Stimulated activated CD4-positive, alpha-beta T cell treated with anti-CD3 and anti-CD28 coated beads, Interleukin-4, amount 100 ng/mL, for 48 hours (primary cell): Measurements from ENCODE around the gene TRERF1.
A peak's percentile ranks its signal among the peaks of the same experiment; 100 is the strongest.
"Not testable (repeated sequence)": the region's sequence is repeated elsewhere in the genome, so short reads cannot be mapped to it uniquely, and the experiment has no call there.

Experiments
- DNase-seq, 2 donors: peaks; one replicate each; pipeline ENCODE4 v3.0.0-alpha.2; 2020; ENCODE audit warnings: low read depth in 2 of 2

The TRERF1 gene

GRCh38 chr6:42194056-42194455, 257.7 kb downstream of the TRERF1 start:
- DNase-seq = no peak

GRCh38 chr6:42193491-42193894, 258.2 kb downstream of the TRERF1 start:
- DNase-seq = no peak

GRCh38 chr6:42192385-42192784, 259.3 kb downstream of the TRERF1 start:
- not testable (repeated sequence) for DNase-seq

DNA sequence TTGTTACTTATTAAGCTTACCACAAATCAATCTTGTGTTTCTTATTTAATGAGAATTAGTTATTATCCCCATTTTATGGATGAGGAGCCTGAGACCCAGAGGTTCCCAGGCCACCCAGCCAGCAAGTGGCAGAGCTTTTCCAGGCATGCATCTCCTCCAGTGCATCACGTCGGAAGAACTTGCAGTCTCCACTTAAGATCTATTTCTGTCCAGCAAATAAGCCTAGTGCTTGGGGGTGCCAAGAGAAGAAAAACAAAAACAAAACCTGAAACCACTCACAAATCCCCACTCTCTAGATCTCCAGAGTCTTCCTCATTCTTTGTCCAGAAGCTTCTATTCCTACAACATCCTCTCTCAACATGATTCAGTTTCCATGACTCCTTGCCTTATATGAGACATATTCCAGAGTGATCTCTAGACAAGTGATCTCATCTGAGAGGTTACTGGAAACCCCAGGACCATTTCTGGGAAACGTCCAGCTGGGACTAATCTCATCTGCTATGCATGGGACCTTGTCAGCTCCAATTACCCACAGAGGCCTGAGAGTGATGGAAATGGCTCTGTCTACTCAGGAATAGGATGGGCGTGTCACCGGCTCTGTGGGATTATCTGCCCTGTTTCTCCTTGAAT, 261.1 kb downstream of the TRERF1 start:
- DNase-seq = no peak

- DNase-seq = no peak
Measured at GRCh38 chr6:42188406-42188805, 263.3 kb downstream of the TRERF1 start.

DNA sequence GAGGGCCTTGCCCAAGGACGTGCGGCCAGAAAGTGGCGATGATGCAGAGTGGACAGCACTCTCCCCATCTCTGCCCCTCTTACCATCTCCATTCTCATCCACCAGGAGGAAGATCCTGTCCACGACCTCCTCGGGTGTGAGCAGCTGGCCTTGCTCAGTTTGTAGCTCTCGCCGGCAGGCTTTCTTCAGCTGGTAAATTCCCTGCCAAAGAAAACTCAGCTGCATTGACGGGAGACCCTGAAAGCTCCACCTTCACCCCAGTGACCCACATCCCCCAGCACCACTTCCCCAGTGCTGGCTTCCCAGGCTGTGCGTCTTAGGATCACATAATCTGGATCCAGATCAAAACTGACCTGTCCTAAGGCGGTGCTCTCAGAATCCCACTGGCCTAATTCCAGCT, 266.1 kb downstream of the TRERF1 start:
- DNase-seq = no peak

DNA sequence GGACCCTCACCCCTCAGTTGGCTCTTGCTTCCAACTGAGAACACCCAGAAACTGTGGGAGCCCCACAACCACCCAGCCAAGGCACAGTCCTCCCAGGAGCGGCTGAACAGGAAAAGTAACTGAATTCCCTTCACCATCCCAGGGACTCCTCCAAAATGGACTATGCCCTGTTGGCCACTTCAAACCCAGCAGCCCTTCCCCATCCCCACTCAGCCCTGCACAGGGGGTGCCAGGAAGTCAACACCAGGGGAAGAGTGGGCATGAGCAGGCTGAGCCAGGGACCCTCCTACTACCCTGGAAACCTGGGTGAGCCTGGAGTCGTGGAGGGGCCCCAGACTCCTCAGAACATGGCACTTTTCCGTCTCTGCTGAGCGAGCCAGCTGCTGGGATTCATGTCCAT, 267.3 kb downstream of the TRERF1 start:
- DNase-seq = no peak

GRCh38 chr6:42182101-42182500, 269.6 kb downstream of the TRERF1 start:
- no peak for DNase-seq

DNA sequence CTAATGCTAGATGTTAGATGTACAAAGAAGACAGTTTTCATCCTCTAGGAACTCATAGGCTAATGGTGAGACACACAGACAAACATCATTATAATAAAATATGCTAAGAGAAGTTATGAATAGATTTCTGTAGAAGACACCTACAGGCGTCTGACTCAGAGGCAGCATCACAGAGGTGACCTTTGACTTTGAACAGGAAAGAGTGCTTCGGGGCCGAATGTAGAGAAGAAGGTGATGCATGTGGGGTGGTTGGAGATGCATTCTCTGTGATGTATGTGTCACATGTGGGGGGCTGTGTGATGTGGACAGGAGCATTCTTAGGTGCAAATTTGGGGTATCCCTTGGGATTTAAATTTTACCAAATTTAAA, 271.8 kb downstream of the TRERF1 start:
- peak in 1 of 2 donors; percentile 32 for DNase-seq

GRCh38 chr6:42179261-42179944, 272.3 kb downstream of the TRERF1 start:
- DNase-seq = no peak

DNA sequence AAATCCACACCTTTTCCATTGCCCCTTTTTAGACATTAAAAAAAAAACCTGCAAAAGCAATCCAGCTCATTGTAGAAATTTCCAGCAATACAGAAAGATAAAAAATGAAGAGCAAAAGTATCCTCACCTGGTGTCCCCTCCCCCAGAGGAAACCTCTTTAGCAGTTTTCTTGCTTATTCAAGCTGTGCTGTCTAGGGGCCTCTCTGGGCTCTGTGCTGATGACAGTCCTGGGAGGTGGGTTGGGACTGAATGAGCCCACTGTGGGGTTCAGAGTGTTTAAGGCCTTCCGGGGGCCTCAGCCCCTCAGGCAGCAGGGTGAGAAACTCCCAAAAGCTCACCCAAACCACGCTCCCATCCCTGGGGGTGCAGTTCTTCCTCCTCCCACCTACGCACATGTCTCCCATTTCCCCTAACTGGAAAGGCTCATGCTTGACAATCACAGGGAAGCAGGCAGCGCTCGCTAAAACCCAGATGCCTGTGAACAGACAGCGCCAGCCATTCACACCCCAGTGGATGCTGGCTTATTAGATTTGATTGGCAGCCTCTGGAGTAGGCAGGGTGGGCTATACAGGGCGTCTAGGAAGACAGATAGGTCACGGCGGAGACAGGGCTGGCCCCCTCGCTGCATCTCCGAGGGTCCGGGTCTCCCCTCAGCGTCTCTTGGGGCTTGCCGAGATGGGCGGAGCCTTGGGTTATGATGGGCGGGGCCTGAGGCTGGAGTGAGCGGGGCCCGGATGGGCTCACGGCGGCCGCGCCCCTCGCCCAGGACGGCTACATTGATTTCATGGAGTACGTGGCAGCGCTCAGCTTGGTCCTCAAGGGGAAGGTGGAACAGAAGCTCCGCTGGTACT, 274.0 kb downstream of the TRERF1 start:
- DNase-seq = no peak

- DNase-seq = no peak
Measured at GRCh38 chr6:42176981-42177380, 274.7 kb downstream of the TRERF1 start.

GRCh38 chr6:42175860-42176259, 275.9 kb downstream of the TRERF1 start:
- DNase-seq = no peak
